Peyer's patch (tissue), 4 donors: ENCODE data around the gene ATP8B4. TPM values are rescaled to one million over a fixed set of nuclear protein-coding genes. Genes with fewer than 3 reads are reported as not detected.
"Not testable (repeated sequence)": the region's sequence is repeated elsewhere in the genome, so short reads cannot be mapped to it uniquely, and the experiment has no call there.

ENCODE experiments used
- DNase-seq, 3 donors: peaks; one replicate each; pipeline ENCODE4 v3.0.0-alpha.2; 2017 to 2019
- H3K27ac ChIP-seq, 4 donors: fragments of 200-600 bp; sonication (generic); one replicate each; pipeline ENCODE4 v1.5.1; 2016 to 2019
- H3K27me3 ChIP-seq, 2 donors: fragments of 200-600 bp; sonication (generic); one replicate each; pipeline ENCODE4 v1.5.1; 2019
- H3K36me3 ChIP-seq, 3 donors: fragments of 200-600 bp; sonication (generic); one replicate each; pipeline ENCODE4 v1.5.1; 2016 to 2019
- H3K4me1 ChIP-seq, 4 donors: fragments of 200-600 bp; sonication (generic); one replicate each; pipeline ENCODE4 v1.5.1; 2016 to 2019
- H3K4me3 ChIP-seq, 4 donors: fragments of 200-600 bp; sonication (generic); 1 replicate in 3 of 4; 2 replicates in 1 of 4; pipeline ENCODE4 v1.5.1; 2016 to 2019; ENCODE audit warnings: mild to moderate bottlenecking in 1 of 4
- H3K9me3 ChIP-seq, 4 donors: fragments of 200-600 bp; sonication (generic); one replicate each; pipeline ENCODE4 v1.5.1; 2016 to 2019; ENCODE audit warnings: mild to moderate bottlenecking in 1 of 4
- CTCF ChIP-seq, 6 experiments: fragments of 450-650 bp in 4 of 6; fragments of 200-600 bp in 2 of 6; sonication (generic) in 1 of 6; IDR thresholded peaks; one replicate each; pipeline ENCODE4 v1.5.1; 2017 to 2019; ENCODE audit warnings: antibody characterized with exemption in 6 of 6, mild to moderate bottlenecking in 3 of 6, moderate library complexity in 1 of 6
- POLR2A ChIP-seq, 2 donors: fragments of 450-650 bp; IDR thresholded peaks; one replicate each; pipeline ENCODE4 v1.5.1; 2017; ENCODE audit warnings: antibody characterized with exemption in 2 of 2, mild to moderate bottlenecking in 2 of 2, moderate library complexity in 2 of 2
- total RNA-seq, 4 donors: library from RNA; depleted of rRNA; stranded (reverse); fragments of >200 nt; gene quantifications; one replicate each; pipeline ENCODE4 v1.1.0, GENCODE V29; 2016

Gene ATP8B4
- total RNA-seq, 4 donors from 2014 or later, result 1.4 to 13.2 (median 8.7) TPM

- Histone ChIP-seq H3K27me3 (no peaks in the 10 kb centered on the region), H3K27ac (no peak overlapping the region), H3K4me3 (no peak overlapping the region), H3K9me3 (no peaks in the 10 kb centered on the region), H3K36me3 (no peaks in the 10 kb centered on the region), H3K4me1 (no peaks in the 10 kb centered on the region)
- DNase-seq, result no peak
- no peak for TF ChIP-seq CTCF (IDR thresholded peaks at IDR 0.05)
- TF ChIP-seq POLR2A (IDR thresholded peaks at IDR 0.05), result no peak
Measured at GRCh38 chr15:49979705-49980382, 139.2 kb downstream of the ATP8B4 start.

DNA sequence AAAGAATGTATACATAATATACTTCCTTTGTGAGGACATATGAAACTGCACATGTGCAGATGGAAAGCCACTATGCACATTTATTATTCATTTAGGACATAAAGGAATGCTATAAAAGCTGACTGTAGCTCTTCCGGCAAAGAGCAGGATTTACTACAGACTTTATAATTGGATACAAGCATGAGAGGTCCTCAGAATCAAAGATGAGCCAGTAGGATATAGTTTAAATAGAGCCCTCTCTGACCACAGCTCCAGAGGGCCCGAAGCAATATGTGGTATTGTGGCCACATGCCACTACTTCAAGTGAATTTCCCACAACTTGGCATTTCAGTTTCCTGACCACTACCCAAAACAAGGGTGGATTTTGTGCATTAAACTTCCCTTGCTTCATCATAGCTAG is 140.9 kb downstream of the ATP8B4 start:
- H3K9me3 ChIP-seq, result no peaks in the 10 kb centered on the region
- H3K27ac ChIP-seq, result no peak overlapping the region
- no peaks in the 10 kb centered on the region for H3K4me1 ChIP-seq
- DNase-seq, result no peak
- H3K4me3 ChIP-seq, result no peak overlapping the region
- no peak for TF ChIP-seq POLR2A (IDR thresholded peaks at IDR 0.05)
- no peak for TF ChIP-seq CTCF (IDR thresholded peaks at IDR 0.05)
- no peaks in the 10 kb centered on the region for H3K36me3 ChIP-seq
- no peaks in the 10 kb centered on the region for H3K27me3 ChIP-seq

GRCh38 chr15:49977306-49977705 is 141.7 kb downstream of the ATP8B4 start:
- Histone ChIP-seq H3K27me3 (no peaks in the 10 kb centered on the region), H3K4me3 (no peak overlapping the region), H3K9me3 (no peaks in the 10 kb centered on the region), H3K36me3 (no peaks in the 10 kb centered on the region), H3K27ac (no peak overlapping the region), H3K4me1 (no peaks in the 10 kb centered on the region)
- TF ChIP-seq POLR2A (IDR thresholded peaks at IDR 0.05), result no peak
- no peak for TF ChIP-seq CTCF (IDR thresholded peaks at IDR 0.05)
- no peak for DNase-seq

DNA sequence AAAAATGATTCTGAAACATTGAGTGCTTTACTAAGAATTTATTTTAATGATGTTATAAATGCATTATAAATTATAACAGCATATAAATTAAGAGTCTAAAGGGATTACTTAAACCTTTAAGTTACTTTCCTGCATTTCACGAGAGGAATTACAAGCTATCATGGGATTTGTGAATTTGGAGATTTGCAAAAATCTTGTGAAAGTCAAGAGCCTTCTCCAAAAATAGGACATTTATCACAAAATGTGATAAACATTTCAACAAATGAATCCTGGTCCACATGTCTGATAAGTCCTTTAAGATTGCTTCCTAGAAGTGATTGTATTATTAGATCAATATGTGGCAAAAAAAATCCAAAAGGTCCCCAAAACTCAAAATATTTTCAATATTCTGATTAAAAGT is 154.5 kb downstream of the ATP8B4 start:
- Histone ChIP-seq H3K4me1 (no peaks in the 10 kb centered on the region), H3K27ac (no peak overlapping the region), H3K4me3 (no peak overlapping the region), H3K27me3 (no peaks in the 10 kb centered on the region), H3K9me3 (no peaks in the 10 kb centered on the region), H3K36me3 (no peaks in the 10 kb centered on the region)
- no peak for TF ChIP-seq CTCF (IDR thresholded peaks at IDR 0.05)
- no peak for TF ChIP-seq POLR2A (IDR thresholded peaks at IDR 0.05)
- DNase-seq, result no peak

- H3K4me3 ChIP-seq, result no peak overlapping the region
- H3K4me1 ChIP-seq, result no peaks in the 10 kb centered on the region
- H3K36me3 ChIP-seq, result no peaks in the 10 kb centered on the region
- no peaks in the 10 kb centered on the region for H3K27me3 ChIP-seq
- DNase-seq, result no peak
- H3K9me3 ChIP-seq, result no peaks in the 10 kb centered on the region
- no peak overlapping the region for H3K27ac ChIP-seq
- TF ChIP-seq POLR2A (IDR thresholded peaks at IDR 0.05) (no peak), CTCF (IDR thresholded peaks at IDR 0.05) (no peak)
Measured at GRCh38 chr15:49964061-49964460, 155.0 kb downstream of the ATP8B4 start.

DNA sequence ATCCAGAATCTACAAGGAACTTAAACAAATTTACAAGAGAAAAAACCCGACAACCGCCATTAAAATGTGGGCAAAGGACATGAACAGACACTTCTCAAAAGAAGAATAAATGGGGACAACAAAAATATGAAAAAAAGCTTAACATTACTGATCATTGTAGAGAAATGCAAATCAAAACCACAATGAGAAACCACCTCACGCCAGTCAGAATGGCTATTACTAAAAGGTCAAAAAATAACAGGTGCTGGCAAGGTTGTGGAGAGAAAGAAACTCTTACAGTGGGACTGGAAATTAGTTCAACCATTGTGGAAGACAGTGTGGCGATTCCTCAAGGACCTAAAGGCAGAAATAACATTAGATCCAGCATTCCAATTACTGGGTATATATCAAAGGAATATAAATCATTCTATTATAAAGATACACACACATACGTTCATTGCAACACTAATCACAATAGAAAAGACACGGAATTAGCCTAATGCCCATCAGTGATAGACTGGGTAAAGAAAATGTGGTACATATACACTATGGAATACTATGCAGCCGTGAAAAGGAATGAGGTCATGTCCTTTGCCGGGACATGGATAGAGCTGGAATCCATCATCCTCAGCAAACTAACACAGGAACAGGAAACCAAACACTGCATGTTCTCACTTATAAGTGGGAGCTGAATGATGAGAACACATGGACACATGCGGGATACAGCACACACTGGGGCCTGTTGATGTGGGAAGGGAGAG is 155.8 kb downstream of the ATP8B4 start:
- H3K4me3 ChIP-seq, H3K9me3 ChIP-seq, H3K27ac ChIP-seq, DNase-seq, H3K36me3 ChIP-seq, H3K4me1 ChIP-seq, H3K27me3 ChIP-seq: not testable (repeated sequence)
